Astrocyte (in vitro differentiated cells and primary cell): ENCODE data around the gene SPEF1. TPM values are rescaled to one million over a fixed set of nuclear protein-coding genes. Genes with fewer than 3 reads are reported as not detected.
A peak's percentile ranks its signal among the peaks of the same experiment; 100 is the strongest.

Experiments
- DNase-seq: peaks from one replicate; pipeline ENCODE4 v3.0.0-alpha.2; 2010; ENCODE audit warnings: low read depth
- FAIRE-seq: peaks from 2 replicates; lab custom pipeline; 2011; peaks lifted over from hg19 to GRCh38; lab: Jason Lieb, UNC
- H2AFZ ChIP-seq: 2 replicates; pipeline ENCODE4 v1.6.0; 2012; ENCODE audit warnings: low read depth, low read length, inconsistent platforms
- H3K27ac ChIP-seq: 2 replicates; pipeline ENCODE4 v1.5.1; 2011; ENCODE audit warnings: low read depth, low read length, inconsistent platforms
- H3K27me3 ChIP-seq: 2 replicates; pipeline ENCODE4 v1.6.0; 2011; ENCODE audit warnings: low read length, inconsistent platforms; ENCODE audit not compliant: insufficient read depth
- H3K36me3 ChIP-seq: 2 replicates; pipeline ENCODE4 v1.5.1; 2011; ENCODE audit warnings: low read length, inconsistent platforms; ENCODE audit not compliant: insufficient read depth
- H3K4me1 ChIP-seq: 2 replicates; pipeline ENCODE4 v1.5.1; 2011; ENCODE audit warnings: low read length, inconsistent platforms; ENCODE audit not compliant: insufficient read depth
- H3K4me2 ChIP-seq: 2 replicates; pipeline ENCODE4 v1.6.0; 2012; ENCODE audit warnings: low read length, inconsistent platforms
- H3K4me3 ChIP-seq: 2 replicates; pipeline ENCODE4 v1.5.1; 2011; ENCODE audit warnings: low read depth, mild to moderate bottlenecking, low read length, inconsistent platforms; ENCODE audit not compliant: insufficient read depth
- H3K79me2 ChIP-seq: 2 replicates; pipeline ENCODE4 v1.6.0; 2012; ENCODE audit warnings: mild to moderate bottlenecking, low read length, inconsistent platforms; ENCODE audit not compliant: insufficient read depth
- H3K9ac ChIP-seq: 2 replicates; pipeline ENCODE4 v1.6.0; 2012; ENCODE audit warnings: mild to moderate bottlenecking, low read length, inconsistent platforms
- H3K9me3 ChIP-seq: 2 replicates; pipeline ENCODE4 v1.5.1; 2012; ENCODE audit warnings: low read depth, mild to moderate bottlenecking, low read length, inconsistent platforms; ENCODE audit not compliant: insufficient read depth
- H4K20me1 ChIP-seq: 2 replicates; pipeline ENCODE4 v1.6.0; 2012; ENCODE audit warnings: low read length, inconsistent platforms; ENCODE audit not compliant: insufficient read depth
- H3K27ac Mint-ChIP-seq: one replicate; pipeline ENCODE4 v1.8.0; 2021; ENCODE audit warnings: mild to moderate bottlenecking, mixed read lengths; ENCODE audit not compliant: unreplicated experiment
- H3K27me3 Mint-ChIP-seq: one replicate; pipeline ENCODE4 v1.8.0; 2021; ENCODE audit warnings: low read depth, mixed read lengths; ENCODE audit not compliant: unreplicated experiment
- H3K36me3 Mint-ChIP-seq: one replicate; pipeline ENCODE4 v1.8.0; 2021; ENCODE audit warnings: low read depth, mixed read lengths; ENCODE audit not compliant: unreplicated experiment
- H3K4me1 Mint-ChIP-seq: one replicate; pipeline ENCODE4 v1.8.0; 2021; ENCODE audit warnings: low read depth, mixed read lengths; ENCODE audit not compliant: unreplicated experiment
- H3K4me3 Mint-ChIP-seq: one replicate; pipeline ENCODE4 v1.8.0; 2021; ENCODE audit warnings: mild to moderate bottlenecking, moderate library complexity, mixed read lengths; ENCODE audit not compliant: unreplicated experiment
- H3K9me3 Mint-ChIP-seq: one replicate; pipeline ENCODE4 v1.8.0; 2021; ENCODE audit warnings: mild to moderate bottlenecking, mixed read lengths; ENCODE audit not compliant: unreplicated experiment
- CTCF ChIP-seq: IDR thresholded peaks from 2 replicates; pipeline ENCODE4 v1.5.1; 2011; ENCODE audit warnings: low read depth, mild to moderate bottlenecking, inconsistent platforms, low read length, moderate library complexity; ENCODE audit not compliant: insufficient read depth
- EZH2 ChIP-seq: IDR thresholded peaks from 2 replicates; pipeline ENCODE4 v1.6.1; 2012; ENCODE audit warnings: mild to moderate bottlenecking, low read length, inconsistent platforms; ENCODE audit not compliant: insufficient read depth
- total RNA-seq: library from RNA; stranded (reverse); gene quantifications from 2 replicates; pipeline ENCODE4 v1.2.1, GENCODE V29; 2021

The SPEF1 gene
- total RNA-seq, 1 donor from 2014 or later: 0.45 TPM

- H2AFZ ChIP-seq: peak overlapping the region; percentile 63
- peak overlapping the region; percentile 70 for H3K4me3 ChIP-seq
- H3K9me3 ChIP-seq: no peaks in the 10 kb centered on the region
- peaks cover 5% of the 10 kb centered on the region for H3K27me3 Mint-ChIP-seq
- H3K27ac ChIP-seq: peak overlapping the region; percentile 64
- FAIRE-seq: no peak
- peak overlapping the region; percentile 85 for H3K9ac ChIP-seq
- no peak for DNase-seq
- H3K27ac Mint-ChIP-seq: no peak overlapping the region
- peaks cover 6% of the 10 kb centered on the region for H3K4me1 Mint-ChIP-seq
- H3K36me3 Mint-ChIP-seq: peaks cover 2% of the 10 kb centered on the region
- peaks cover 48% of the 10 kb centered on the region for H4K20me1 ChIP-seq
- H3K79me2 ChIP-seq: peaks cover 35% of the 10 kb centered on the region
- no peaks in the 10 kb centered on the region for H3K36me3 ChIP-seq
- H3K4me1 ChIP-seq: peaks cover 18% of the 10 kb centered on the region
- H3K27me3 ChIP-seq: no peaks in the 10 kb centered on the region
- peaks cover 2% of the 10 kb centered on the region for H3K9me3 Mint-ChIP-seq
- peak overlapping the region; percentile 97 for H3K4me2 ChIP-seq
- no peak overlapping the region for H3K4me3 Mint-ChIP-seq
- no peak for TF ChIP-seq CTCF
Observed at GRCh38 chr20:3785240-3786125, 4.2 kb upstream of the SPEF1 start.

- Mint-ChIP-seq H3K36me3 (peaks cover 2% of the 10 kb centered on the region), H3K27ac (no peak overlapping the region), H3K4me3 (peak overlapping the region; percentile 69), H3K27me3 (peaks cover 3% of the 10 kb centered on the region), H3K9me3 (peaks cover 2% of the 10 kb centered on the region), H3K4me1 (peaks cover 9% of the 10 kb centered on the region)
- DNase-seq (no peak), FAIRE-seq (no peak)
- Histone ChIP-seq H3K79me2 (peaks cover 35% of the 10 kb centered on the region), H3K9ac (peak overlapping the region; percentile 85), H3K27ac (no peak overlapping the region), H3K9me3 (no peaks in the 10 kb centered on the region), H4K20me1 (peaks cover 48% of the 10 kb centered on the region), H3K4me3 (peak overlapping the region; percentile 70), H3K4me2 (peak overlapping the region; percentile 97), H2AFZ (no peak overlapping the region), H3K36me3 (no peaks in the 10 kb centered on the region), H3K27me3 (no peaks in the 10 kb centered on the region), H3K4me1 (peaks cover 18% of the 10 kb centered on the region)
- no peak for TF ChIP-seq EZH2
- no peak for TF ChIP-seq CTCF
Observed at GRCh38 chr20:3784863-3785239, 3.6 kb upstream of the SPEF1 start.

GRCh38 chr20:3784216-3784853 lies 3.1 kb upstream of the SPEF1 start:
- H3K9me3 Mint-ChIP-seq: peaks cover 2% of the 10 kb centered on the region
- H3K27me3 ChIP-seq: no peaks in the 10 kb centered on the region
- H3K4me1 ChIP-seq: peaks cover 18% of the 10 kb centered on the region
- peak overlapping the region; percentile 31 for H3K4me3 ChIP-seq
- H3K9ac ChIP-seq: peak overlapping the region; percentile 85
- H3K79me2 ChIP-seq: peaks cover 35% of the 10 kb centered on the region
- peaks cover 8% of the 10 kb centered on the region for H3K27me3 Mint-ChIP-seq
- no peak overlapping the region for H2AFZ ChIP-seq
- H3K27ac Mint-ChIP-seq: no peak overlapping the region
- peaks cover 48% of the 10 kb centered on the region for H4K20me1 ChIP-seq
- no peaks in the 10 kb centered on the region for H3K36me3 ChIP-seq
- no peaks in the 10 kb centered on the region for H3K9me3 ChIP-seq
- H3K36me3 Mint-ChIP-seq: peaks cover 2% of the 10 kb centered on the region
- H3K4me3 Mint-ChIP-seq: peak overlapping the region; percentile 69
- no peak for DNase-seq
- no peak for FAIRE-seq
- H3K4me1 Mint-ChIP-seq: peaks cover 9% of the 10 kb centered on the region
- no peak overlapping the region for H3K27ac ChIP-seq
- TF ChIP-seq CTCF: no peak
- TF ChIP-seq EZH2: no peak
- peak overlapping the region; percentile 97 for H3K4me2 ChIP-seq
